ENCODE measurements around the gene NEDD4. TPM values are rescaled to one million over a fixed set of nuclear protein-coding genes. Genes with fewer than 3 reads are reported as not detected.
A peak's percentile ranks its signal among the peaks of the same experiment; 100 is the strongest.

NEDD4 gene
- total RNA-seq, 4 donors from 2014 or later, result 19.2 to 35.1 (median 23.1) TPM

- H3K27me3 ChIP-seq, result no peaks in the 10 kb centered on the region
- H3K4me1 ChIP-seq, result peaks cover 0 to 24% (median 17%) of the 10 kb centered on the region in 4 donors
- H3K4me3 ChIP-seq, result no peak overlapping the region
- H3K36me3 ChIP-seq, result no peaks in the 10 kb centered on the region
- WGBS, result 96% methylated on average over 2 of the region's 2 CpGs
- DNase-seq (ENCODE audit: extremely low spot score), result no peak
- no peaks in the 10 kb centered on the region for H3K9me3 ChIP-seq
- TF ChIP-seq POLR2A (IDR thresholded peaks at IDR 0.05; ENCODE audit: low read depth) (no peak), EP300 (IDR thresholded peaks at IDR 0.05) (no peak), POLR2AphosphoS5 (IDR thresholded peaks at IDR 0.05) (no peak)
- TF ChIP-seq, protein P1, sequence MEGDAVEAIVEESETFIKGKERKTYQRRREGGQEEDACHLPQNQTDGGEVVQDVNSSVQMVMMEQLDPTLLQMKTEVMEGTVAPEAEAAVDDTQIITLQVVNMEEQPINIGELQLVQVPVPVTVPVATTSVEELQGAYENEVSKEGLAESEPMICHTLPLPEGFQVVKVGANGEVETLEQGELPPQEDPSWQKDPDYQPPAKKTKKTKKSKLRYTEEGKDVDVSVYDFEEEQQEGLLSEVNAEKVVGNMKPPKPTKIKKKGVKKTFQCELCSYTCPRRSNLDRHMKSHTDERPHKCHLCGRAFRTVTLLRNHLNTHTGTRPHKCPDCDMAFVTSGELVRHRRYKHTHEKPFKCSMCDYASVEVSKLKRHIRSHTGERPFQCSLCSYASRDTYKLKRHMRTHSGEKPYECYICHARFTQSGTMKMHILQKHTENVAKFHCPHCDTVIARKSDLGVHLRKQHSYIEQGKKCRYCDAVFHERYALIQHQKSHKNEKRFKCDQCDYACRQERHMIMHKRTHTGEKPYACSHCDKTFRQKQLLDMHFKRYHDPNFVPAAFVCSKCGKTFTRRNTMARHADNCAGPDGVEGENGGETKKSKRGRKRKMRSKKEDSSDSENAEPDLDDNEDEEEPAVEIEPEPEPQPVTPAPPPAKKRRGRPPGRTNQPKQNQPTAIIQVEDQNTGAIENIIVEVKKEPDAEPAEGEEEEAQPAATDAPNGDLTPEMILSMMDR (IDR thresholded peaks at IDR 0.05), result no peak
- no peak overlapping the region for H3K27ac ChIP-seq (replicated peaks in 1 of 4)
- intact Hi-C loops (cut with DNase I), result no loop called here
Observed at GRCh38 chr15:55912982-55913381, 80.4 kb downstream of the NEDD4 start.

DNA sequence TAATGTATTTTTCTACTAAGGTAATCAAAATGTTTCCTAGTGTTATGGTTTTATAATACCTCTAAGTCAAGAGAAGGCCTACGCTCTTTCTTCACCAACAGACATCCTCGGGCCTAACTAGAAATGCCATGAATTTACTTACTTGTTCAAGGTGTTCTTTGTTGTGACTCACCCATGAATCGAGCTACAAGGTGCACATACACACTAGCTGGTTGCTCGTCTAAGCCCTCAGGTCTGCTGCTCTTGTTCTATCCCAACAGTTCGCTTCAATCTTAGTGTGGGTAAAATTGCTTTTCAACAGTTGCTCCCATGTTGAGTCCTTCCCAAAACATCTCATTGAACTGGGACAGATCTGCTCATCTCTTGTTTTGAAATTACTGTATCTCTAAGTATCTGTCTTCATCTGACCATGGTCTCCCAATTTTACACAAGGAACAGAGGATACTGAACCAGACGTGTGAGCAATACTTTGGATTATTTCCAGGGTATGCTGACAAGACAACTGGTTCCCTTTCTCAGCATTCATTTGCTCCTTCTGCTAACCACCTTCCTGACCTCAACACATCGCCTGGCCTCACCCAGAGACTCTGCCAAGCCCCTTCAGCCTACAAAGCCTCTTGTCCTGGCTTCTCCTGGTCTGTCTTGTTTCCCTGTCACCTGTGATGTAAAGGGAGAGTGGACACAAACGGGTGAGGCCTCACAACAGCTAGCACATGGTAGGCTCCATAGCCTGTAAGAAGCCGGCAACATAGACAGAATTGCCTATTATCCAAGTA, 84.2 kb downstream of the NEDD4 start:
- Histone ChIP-seq H3K4me3 (no peak overlapping the region), H3K27me3 (no peaks in the 10 kb centered on the region), H3K9me3 (no peaks in the 10 kb centered on the region), H3K27ac (replicated peaks in 1 of 4) (no peak overlapping the region), H3K36me3 (no peaks in the 10 kb centered on the region), H3K4me1 (no peaks in the 10 kb centered on the region)
- WGBS, result 86% methylated on average over 9 of the region's 9 CpGs
- no peak for DNase-seq (ENCODE audit: extremely low spot score)
- intact Hi-C loops (cut with DNase I), result no loop called here
- TF ChIP-seq POLR2A (IDR thresholded peaks at IDR 0.05; ENCODE audit: low read depth) (no peak), EP300 (IDR thresholded peaks at IDR 0.05) (no peak), POLR2AphosphoS5 (IDR thresholded peaks at IDR 0.05) (no peak)
- TF ChIP-seq, protein P1 (IDR thresholded peaks at IDR 0.05), result no peak

- H3K27me3 ChIP-seq, result no peaks in the 10 kb centered on the region
- H3K36me3 ChIP-seq, result no peaks in the 10 kb centered on the region
- 38% methylated on average over 4 of the region's 4 CpGs for WGBS
- no peak overlapping the region for H3K27ac ChIP-seq (replicated peaks in 1 of 4)
- H3K4me1 ChIP-seq, result no peaks in the 10 kb centered on the region
- no peaks in the 10 kb centered on the region for H3K9me3 ChIP-seq
- no peak overlapping the region for H3K4me3 ChIP-seq
- TF ChIP-seq, protein P1 (IDR thresholded peaks at IDR 0.05), result no peak
- TF ChIP-seq POLR2AphosphoS5 (IDR thresholded peaks at IDR 0.05), result peak in 1 of 2 donors; percentile 43
- no peak for DNase-seq (ENCODE audit: extremely low spot score)
- intact Hi-C loops (cut with DNase I), result no loop called here
Observed at GRCh38 chr15:55907797-55908196, 85.6 kb downstream of the NEDD4 start.

DNA sequence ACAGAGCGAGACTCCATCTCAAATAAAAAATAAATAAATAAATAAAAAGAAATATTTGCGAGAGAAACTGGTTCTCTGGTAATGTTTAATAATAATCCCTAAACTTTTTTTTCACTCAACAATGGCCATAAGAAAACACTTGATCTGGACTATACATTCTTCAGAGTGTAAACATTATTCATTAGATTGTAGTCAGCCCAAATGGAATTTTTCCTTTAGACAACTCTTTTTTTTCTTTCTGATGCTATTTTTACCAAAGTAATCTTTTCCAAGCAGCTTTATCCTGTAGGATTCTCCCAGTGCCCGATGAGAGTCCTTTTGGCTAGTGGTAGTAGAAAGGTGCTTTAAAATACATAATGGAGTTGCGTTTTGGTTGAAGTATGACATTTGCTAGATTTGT, 90.4 kb downstream of the NEDD4 start:
- H3K36me3 ChIP-seq, result no peaks in the 10 kb centered on the region
- no peak overlapping the region for H3K27ac ChIP-seq (replicated peaks in 1 of 4)
- H3K4me1 ChIP-seq, result peaks cover 0 to 4% (median 2%) of the 10 kb centered on the region in 4 donors
- H3K4me3 ChIP-seq, result no peak overlapping the region
- DNase-seq (ENCODE audit: extremely low spot score), result no peak
- no peaks in the 10 kb centered on the region for H3K9me3 ChIP-seq
- H3K27me3 ChIP-seq, result no peaks in the 10 kb centered on the region
- no peak for TF ChIP-seq POLR2A (IDR thresholded peaks at IDR 0.05; ENCODE audit: low read depth)
- TF ChIP-seq, protein P1 (IDR thresholded peaks at IDR 0.05), result no peak
- intact Hi-C loops (cut with DNase I), result no loop called here
- WGBS, result 85% methylated on average over 4 of the region's 4 CpGs

GRCh38 chr15:55900019-55900418, 93.4 kb downstream of the NEDD4 start:
- no peaks in the 10 kb centered on the region for H3K9me3 ChIP-seq
- intact Hi-C loops (cut with DNase I), result no loop called here
- H3K4me1 ChIP-seq, result peaks cover 0 to 23% (median 14%) of the 10 kb centered on the region in 4 donors
- DNase-seq (ENCODE audit: extremely low spot score), result no peak
- H3K27me3 ChIP-seq, result no peaks in the 10 kb centered on the region
- 94% methylated on average over 3 of the region's 3 CpGs for WGBS
- no peaks in the 10 kb centered on the region for H3K36me3 ChIP-seq
- H3K27ac ChIP-seq (replicated peaks in 1 of 4), result no peak overlapping the region
- no peak overlapping the region for H3K4me3 ChIP-seq
- TF ChIP-seq POLR2AphosphoS5 (IDR thresholded peaks at IDR 0.05) (no peak), POLR2A (IDR thresholded peaks at IDR 0.05; ENCODE audit: low read depth) (no peak), EP300 (IDR thresholded peaks at IDR 0.05) (no peak)
- TF ChIP-seq, protein P1 (IDR thresholded peaks at IDR 0.05), result no peak

Measured in esophagus muscularis mucosa (tissue), 4 donors.